ENCODE measurements around the gene SORL1-AS1.
A peak's percentile ranks its signal among the peaks of the same experiment; 100 is the strongest.

SORL1-AS1 gene

GRCh38 chr11:121478895-121479697 lies 26.3 kb upstream of the SORL1-AS1 start (continued):
- TF ChIP-seq ZNF425 (CRISPR knock-in tag; conservative IDR thresholded peaks at IDR 0.05): no peak
- TF ChIP-seq SMAD3 (CRISPR knock-in tag; IDR thresholded peaks at IDR 0.05; ENCODE audit: borderline replicate concordance): no peak
- TF ChIP-seq NFYB (CRISPR knock-in tag; conservative IDR thresholded peaks at IDR 0.05; ENCODE audit: low read depth): peak; percentile 43
- TF ChIP-seq MYBL2 (CRISPR knock-in tag; IDR thresholded peaks at IDR 0.05): peak; percentile 78; the same call in 1 of the 2 replicates
- TF ChIP-seq ZNF281 (CRISPR knock-in tag; IDR thresholded peaks at IDR 0.05): no peak
- TF ChIP-seq ZBTB43 (CRISPR knock-in tag; IDR thresholded peaks at IDR 0.05): no peak
- no peak for TF ChIP-seq TP53 (CRISPR knock-in tag; IDR thresholded peaks at IDR 0.05)
- TF ChIP-seq SP1 (CRISPR knock-in tag; conservative IDR thresholded peaks at IDR 0.05): peak; percentile 35; the same call in 1 of the 2 replicates
- peak; percentile 20; the same call in 1 of the 2 replicates for TF ChIP-seq USF2 (CRISPR knock-in tag; IDR thresholded peaks at IDR 0.05)
- 0 out of 2 replicates have a peak, but pooled peaks have one; percentile 57 for TF ChIP-seq FOXP4 (CRISPR knock-in tag; IDR thresholded peaks at IDR 0.05)
- TF ChIP-seq ARID4B (CRISPR knock-in tag; IDR thresholded peaks at IDR 0.05; ENCODE audit: borderline replicate concordance): no peak

All from WTC11 (cell line).